DOHH2 (cell line): ENCODE measurements around the gene SSC5D.

Experiments
- H3F3A ChIP-seq: fragments of 200-600 bp; sonication (generic), shearing (Covaris generic); 2 replicates; pipeline ENCODE4 v1.6.0; 2016; ENCODE audit warnings: antibody characterized with exemption, mild to moderate bottlenecking; ENCODE audit not compliant: control insufficient read depth, insufficient read depth
- H3K27ac ChIP-seq: fragments of 200-600 bp; sonication (generic); 2 replicates; pipeline ENCODE4 v1.5.1; 2014; ENCODE audit warnings: low read depth, mild to moderate bottlenecking, low read length, moderate library complexity
- H3K27me3 ChIP-seq: fragments of 200-600 bp; sonication (generic); 2 replicates; pipeline ENCODE4 v1.6.1; 2014; ENCODE audit warnings: mild to moderate bottlenecking, low read length, mixed read lengths; ENCODE audit not compliant: control insufficient read depth
- H3K36me3 ChIP-seq: fragments of 200-600 bp; sonication (generic); 2 replicates; pipeline ENCODE4 v1.6.1; 2014; ENCODE audit warnings: mild to moderate bottlenecking, low read length, moderate library complexity, mixed read lengths; ENCODE audit not compliant: control insufficient read depth
- H3K4me1 ChIP-seq: fragments of 200-600 bp; sonication (generic); 2 replicates; pipeline ENCODE4 v1.6.1; 2014; ENCODE audit warnings: mild to moderate bottlenecking, low read length, mixed read lengths; ENCODE audit not compliant: control insufficient read depth
- H3K4me2 ChIP-seq: fragments of 200-600 bp; sonication (generic); 2 replicates; pipeline ENCODE4 v1.6.0; 2014; ENCODE audit warnings: mild to moderate bottlenecking, low read length, moderate library complexity
- H3K4me3 ChIP-seq: fragments of 200-600 bp; sonication (generic); 2 replicates; pipeline ENCODE4 v1.5.1; 2014; ENCODE audit warnings: mild to moderate bottlenecking, low read length, mixed read lengths
- H3K79me2 ChIP-seq: fragments of 200-600 bp; sonication (generic); 2 replicates; pipeline ENCODE4 v1.6.1; 2014; ENCODE audit warnings: mild to moderate bottlenecking, low read length, mixed read lengths; ENCODE audit not compliant: control insufficient read depth
- H3K9me2 ChIP-seq: fragments of 200-600 bp; sonication (generic); replicated peaks from 2 replicates; pipeline ENCODE4 v1.6.1; 2014; ENCODE audit warnings: mild to moderate bottlenecking, low read length, mixed read lengths; ENCODE audit not compliant: control insufficient read depth
- H3K9me3 ChIP-seq: fragments of 200-600 bp; sonication (generic); 2 replicates; pipeline ENCODE4 v1.6.1; 2014; ENCODE audit warnings: antibody characterized with exemption, low read length, mixed read lengths; ENCODE audit not compliant: control insufficient read depth, insufficient read depth
- H4K20me1 ChIP-seq: fragments of 200-600 bp; sonication (generic); 2 replicates; pipeline ENCODE4 v1.6.0; 2014; ENCODE audit warnings: low read depth, mild to moderate bottlenecking, antibody characterized with exemption, low read length, moderate library complexity; ENCODE audit not compliant: control insufficient read depth, insufficient read depth
- CTCF ChIP-seq: fragments of 200-600 bp; sonication (generic); IDR thresholded peaks from one replicate; pipeline ENCODE4 v1.5.1; 2014; ENCODE audit warnings: antibody characterized with exemption, mild to moderate bottlenecking, low read depth, low read length; ENCODE audit not compliant: poor library complexity, severe bottlenecking
- EZH2phosphoT487 ChIP-seq: fragments of 200-600 bp; sonication (generic); IDR thresholded peaks from 2 replicates; pipeline ENCODE4 v1.6.1; 2017; ENCODE audit warnings: borderline replicate concordance, mild to moderate bottlenecking, antibody characterized with exemption, low read length, moderate library complexity, mixed read lengths

Gene SSC5D

GRCh38 chr19:55554302-55554701 lies 66.1 kb downstream of the SSC5D start:
- Histone ChIP-seq H3K27ac (no peak overlapping the region), H3K36me3 (no peaks in the 10 kb centered on the region), H3F3A (no peaks in the 10 kb centered on the region), H3K4me1 (peaks cover 11% of the 10 kb centered on the region), H3K9me3 (no peaks in the 10 kb centered on the region), H3K79me2 (no peaks in the 10 kb centered on the region), H4K20me1 (no peaks in the 10 kb centered on the region), H3K4me2 (no peak overlapping the region), H3K9me2 (no peaks in the 10 kb centered on the region), H3K27me3 (peaks cover 7% of the 10 kb centered on the region), H3K4me3 (no peak overlapping the region)
- TF ChIP-seq EZH2phosphoT487 (no peak), CTCF (no peak)

- Histone ChIP-seq H3K9me2 (no peaks in the 10 kb centered on the region), H3K4me2 (no peak overlapping the region), H4K20me1 (no peaks in the 10 kb centered on the region), H3K9me3 (no peaks in the 10 kb centered on the region), H3F3A (no peaks in the 10 kb centered on the region), H3K27ac (no peak overlapping the region), H3K36me3 (no peaks in the 10 kb centered on the region), H3K27me3 (peaks cover 3% of the 10 kb centered on the region), H3K4me1 (peaks cover 6% of the 10 kb centered on the region), H3K4me3 (no peak overlapping the region), H3K79me2 (no peaks in the 10 kb centered on the region)
- TF ChIP-seq CTCF: no peak
- TF ChIP-seq EZH2phosphoT487: no peak
Measured at GRCh38 chr19:55554741-55555152, 66.5 kb downstream of the SSC5D start.

- no peak for TF ChIP-seq EZH2phosphoT487
- no peak for TF ChIP-seq CTCF
- Histone ChIP-seq H3K79me2 (no peaks in the 10 kb centered on the region), H3K9me3 (no peaks in the 10 kb centered on the region), H3K4me3 (no peak overlapping the region), H4K20me1 (no peaks in the 10 kb centered on the region), H3K27me3 (no peaks in the 10 kb centered on the region), H3K9me2 (no peaks in the 10 kb centered on the region), H3K36me3 (no peaks in the 10 kb centered on the region), H3K4me2 (no peak overlapping the region), H3F3A (no peaks in the 10 kb centered on the region), H3K4me1 (no peaks in the 10 kb centered on the region), H3K27ac (no peak overlapping the region)
Measured at GRCh38 chr19:55559684-55560083, 71.4 kb downstream of the SSC5D start.

GRCh38 chr19:55563261-55563690 lies 75.0 kb downstream of the SSC5D start:
- H3F3A ChIP-seq: no peaks in the 10 kb centered on the region
- no peaks in the 10 kb centered on the region for H3K9me2 ChIP-seq
- H4K20me1 ChIP-seq: no peaks in the 10 kb centered on the region
- H3K4me1 ChIP-seq: no peaks in the 10 kb centered on the region
- no peak overlapping the region for H3K4me3 ChIP-seq
- TF ChIP-seq EZH2phosphoT487: no peak
- no peak for TF ChIP-seq CTCF
- no peaks in the 10 kb centered on the region for H3K9me3 ChIP-seq
- no peaks in the 10 kb centered on the region for H3K79me2 ChIP-seq
- H3K27ac ChIP-seq: no peak overlapping the region
- no peak overlapping the region for H3K4me2 ChIP-seq
- no peaks in the 10 kb centered on the region for H3K27me3 ChIP-seq
- H3K36me3 ChIP-seq: no peaks in the 10 kb centered on the region
